GM19238 (cell line): ENCODE measurements around the gene DGUOK.

Source experiments
- DNase-seq: peaks from one replicate; pipeline ENCODE4 v3.0.0; 2011; ENCODE audit warnings: low spot score; ENCODE audit not compliant: insufficient read length

The DGUOK gene

GRCh38 chr2:73947412-73948018 lies 20.8 kb downstream of the DGUOK start:
- DNase-seq = no peak

DNA sequence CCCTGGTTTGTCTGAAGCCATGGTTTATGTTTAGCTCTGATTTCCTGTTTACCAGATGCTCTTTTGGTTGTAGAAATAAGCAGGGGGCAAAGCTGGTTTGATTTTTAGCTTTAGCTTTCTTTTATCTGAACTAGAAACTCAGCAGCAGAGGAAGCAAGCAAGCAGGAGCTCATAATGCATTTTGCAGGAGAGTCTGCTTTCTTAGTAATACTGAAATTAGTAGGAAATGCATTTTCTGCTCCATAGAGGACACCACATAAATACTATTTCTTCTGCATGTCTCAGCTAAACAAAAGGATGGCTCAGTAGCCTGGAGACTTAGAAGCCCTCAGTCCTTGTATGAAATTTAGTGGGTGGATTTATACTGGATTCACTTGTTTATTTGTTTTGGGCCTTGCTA lies 23.1 kb downstream of the DGUOK start:
- no peak for DNase-seq

- DNase-seq = no peak
Observed at GRCh38 chr2:73952499-73953446, 26.1 kb downstream of the DGUOK start.

- DNase-seq = no peak
Observed at GRCh38 chr2:73956218-73956865, 29.7 kb downstream of the DGUOK start.

DNA sequence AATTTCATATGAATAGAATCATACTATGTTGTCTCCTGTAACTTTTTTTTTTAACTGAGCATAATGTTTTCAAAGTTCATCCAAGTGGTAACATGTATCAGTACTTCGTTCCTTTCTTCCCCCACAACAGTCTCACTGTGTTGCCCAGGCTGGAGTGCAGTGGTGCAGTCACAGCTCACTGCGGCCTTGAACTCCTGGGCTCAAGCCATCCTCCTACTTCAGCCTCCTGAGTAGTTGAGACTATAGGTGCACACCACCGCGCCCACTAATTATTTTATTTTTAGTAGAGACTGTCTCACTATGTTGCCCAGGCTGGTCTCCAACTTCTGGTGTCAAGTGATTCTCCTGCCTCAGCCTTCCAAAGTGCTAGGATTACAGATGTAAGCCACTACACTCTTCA lies 34.6 kb downstream of the DGUOK start:
- DNase-seq = no peak

DNA sequence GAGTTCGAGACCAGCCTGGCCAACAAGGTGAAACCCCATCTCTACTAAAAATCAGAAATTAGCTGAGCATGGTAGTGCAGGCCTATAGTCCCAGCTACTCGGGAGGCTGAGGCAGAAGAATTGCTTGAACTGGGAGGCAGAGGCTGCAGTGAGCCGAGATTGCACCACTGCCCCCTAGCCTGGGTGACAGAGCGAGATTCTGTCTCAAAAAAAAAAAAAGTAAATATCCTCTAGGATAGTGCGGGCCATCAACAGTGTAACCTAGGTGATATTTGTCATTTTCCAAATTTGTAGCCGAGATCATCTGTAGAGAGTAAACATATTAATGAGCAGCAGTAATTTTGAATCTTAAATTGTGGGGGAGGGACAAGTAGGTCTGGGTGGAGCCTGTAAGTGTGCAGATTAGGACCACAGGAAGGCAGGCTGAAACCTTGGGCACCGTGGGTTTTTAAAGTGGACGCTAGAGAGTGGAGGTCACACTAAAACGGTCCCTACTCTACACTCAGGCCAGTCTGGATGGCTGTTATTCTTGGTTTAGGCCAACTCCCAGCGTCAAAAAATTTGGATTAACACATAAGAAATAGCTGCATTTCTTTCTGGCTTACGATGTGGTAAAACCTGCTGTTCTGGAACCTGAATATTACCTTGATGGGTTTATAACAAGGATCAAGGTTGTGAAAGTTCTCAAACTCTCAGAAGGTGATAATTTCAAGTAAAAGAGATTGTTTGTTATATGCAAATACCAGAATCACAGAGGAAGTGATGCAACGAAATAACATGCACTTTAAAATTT lies 35.3 kb downstream of the DGUOK start:
- DNase-seq = no peak

DNA sequence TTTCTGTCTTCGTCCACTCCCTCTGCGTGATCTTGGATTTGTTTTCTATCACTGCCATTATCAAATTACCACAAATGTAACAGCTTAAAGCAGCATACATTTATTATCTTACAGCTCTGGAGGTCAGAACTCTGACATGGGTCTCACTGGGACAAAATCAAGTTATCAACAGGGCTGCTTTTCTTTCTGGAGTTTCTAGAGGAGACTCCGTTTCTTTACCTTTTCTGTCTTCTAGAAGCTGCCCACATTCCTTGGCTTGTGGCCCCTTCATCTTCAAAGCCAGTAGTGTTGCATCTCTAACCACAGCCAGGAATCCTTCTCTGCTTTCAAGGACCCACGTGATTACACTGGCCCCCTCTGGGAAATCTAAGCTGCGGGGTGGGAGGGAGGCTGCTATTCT lies 36.1 kb downstream of the DGUOK start:
- no peak for DNase-seq

DNA sequence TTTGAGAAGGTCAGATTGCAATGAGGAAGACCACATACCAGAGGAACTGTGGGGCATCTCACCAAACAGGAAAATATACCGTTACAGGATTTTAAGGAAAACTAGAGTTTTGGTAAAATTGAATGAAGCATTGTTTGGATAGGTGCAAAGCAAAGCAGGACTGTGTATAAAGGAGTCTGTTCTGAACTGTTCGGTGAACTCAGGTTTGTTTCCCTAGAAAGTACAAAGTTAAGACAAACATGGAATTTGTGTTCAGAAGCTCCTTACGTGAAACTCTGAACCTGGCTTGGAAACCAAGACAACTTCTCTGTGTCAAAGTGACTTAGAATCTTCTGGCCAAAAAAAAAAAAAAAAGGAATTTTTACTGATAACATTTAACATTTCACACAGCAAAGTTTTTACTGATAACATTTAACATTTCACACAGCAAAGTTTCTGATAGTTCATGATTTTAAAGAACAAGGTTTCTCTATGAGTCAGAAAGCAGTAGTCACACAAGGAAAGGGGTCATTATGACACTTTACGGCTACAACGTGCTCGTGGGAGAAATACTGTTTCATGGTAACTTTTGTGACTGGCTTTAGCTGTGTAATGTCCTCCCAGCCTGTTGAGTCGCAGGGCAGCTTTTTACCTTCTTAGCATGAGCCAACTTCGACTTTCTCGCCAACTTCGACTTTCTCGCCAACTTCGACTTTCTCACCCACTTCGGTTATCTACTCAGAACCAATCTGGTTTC lies 36.9 kb downstream of the DGUOK start:
- DNase-seq = no peak

DNA sequence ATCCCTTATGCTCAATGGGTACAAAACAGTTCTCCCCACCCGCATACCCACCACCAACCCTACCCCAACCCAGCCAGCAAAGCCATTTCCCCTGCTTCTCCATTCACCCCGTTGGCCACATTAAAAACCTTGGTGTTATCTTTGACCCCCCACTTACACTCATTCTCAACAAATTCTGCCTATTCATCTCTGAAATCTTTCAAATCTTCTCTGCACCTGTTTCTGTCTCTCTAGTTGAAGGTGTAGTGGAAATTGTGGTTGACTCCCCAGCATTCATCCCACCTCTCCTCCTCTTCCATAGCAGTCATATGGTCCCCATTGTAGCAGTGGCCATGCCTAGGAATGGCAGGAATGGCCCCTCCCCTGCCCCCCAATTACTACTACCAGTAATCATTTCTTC lies 37.5 kb downstream of the DGUOK start:
- DNase-seq = no peak

DNA sequence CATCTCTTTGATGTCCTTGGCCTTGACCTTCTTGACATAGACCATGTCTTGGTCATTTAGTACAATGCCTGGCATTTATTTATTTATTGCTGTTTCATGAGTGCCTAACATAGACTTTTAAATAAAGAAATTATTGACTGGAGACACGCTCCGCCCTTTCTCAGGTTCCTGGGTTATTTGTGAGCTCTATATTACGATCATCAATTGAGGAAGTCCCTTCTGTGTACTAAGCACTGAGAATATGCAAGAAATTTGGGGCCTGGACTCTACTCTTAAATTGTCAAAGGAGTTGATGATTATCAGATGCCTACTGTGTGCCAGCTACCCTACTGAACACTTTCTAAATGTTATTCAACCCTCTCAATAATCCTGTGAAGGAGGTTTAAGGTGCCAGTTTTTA lies 38.4 kb downstream of the DGUOK start:
- no peak for DNase-seq

DNA sequence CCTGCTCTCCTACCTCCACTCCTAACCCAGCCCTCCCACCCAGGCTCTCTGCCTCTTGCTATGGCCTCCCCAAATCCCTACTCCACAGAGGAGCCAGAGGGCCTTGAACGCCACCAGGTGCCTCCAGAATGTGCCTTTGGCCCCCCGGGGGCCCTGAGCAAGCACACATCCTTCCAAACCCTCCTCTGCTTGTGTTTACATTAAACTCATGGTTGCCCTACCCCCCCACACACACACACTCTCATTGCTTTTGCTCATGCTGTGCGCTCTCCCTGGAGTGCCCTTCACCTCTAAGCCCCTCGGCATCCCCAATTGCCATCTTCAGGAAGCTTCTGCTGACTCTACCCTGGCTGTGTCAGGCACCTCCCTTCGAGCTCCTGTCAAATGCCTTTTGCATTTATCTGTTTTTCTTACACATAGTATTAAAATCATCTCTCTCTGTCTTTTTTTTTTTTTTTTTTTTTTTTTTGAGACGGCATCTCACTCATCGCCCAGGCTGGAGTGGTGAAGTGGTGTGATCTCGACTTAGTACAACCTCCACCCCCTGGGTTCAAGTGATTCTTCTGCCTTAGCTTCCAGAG lies 41.8 kb downstream of the DGUOK start:
- no peak for DNase-seq

DNA sequence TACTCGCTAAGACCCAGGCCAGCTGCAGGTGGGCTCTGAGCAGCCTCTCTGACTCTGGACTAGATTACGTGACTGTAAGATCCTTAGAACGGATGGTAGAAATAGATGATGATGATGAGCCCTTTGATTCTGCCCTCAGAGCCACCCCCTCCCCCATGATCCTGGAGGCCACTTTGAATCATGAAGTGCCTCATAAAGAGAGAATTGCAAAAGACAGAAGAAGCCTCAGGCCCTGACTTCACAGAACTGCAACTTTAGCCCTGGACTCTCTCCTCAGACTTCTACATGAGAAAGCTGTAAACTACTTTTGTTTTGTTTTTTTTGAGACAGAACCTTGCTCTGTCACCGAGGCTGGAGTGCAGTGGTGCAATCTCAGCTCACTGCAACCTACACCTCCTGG lies 42.7 kb downstream of the DGUOK start:
- DNase-seq = no peak

GRCh38 chr2:73970141-73970803 lies 43.6 kb downstream of the DGUOK start:
- DNase-seq = no peak

- peak; percentile 56 for DNase-seq
Observed at GRCh38 chr2:73970850-73971471, 44.3 kb downstream of the DGUOK start.

GRCh38 chr2:73971722-73972121 lies 45.0 kb downstream of the DGUOK start:
- DNase-seq = no peak

DNA sequence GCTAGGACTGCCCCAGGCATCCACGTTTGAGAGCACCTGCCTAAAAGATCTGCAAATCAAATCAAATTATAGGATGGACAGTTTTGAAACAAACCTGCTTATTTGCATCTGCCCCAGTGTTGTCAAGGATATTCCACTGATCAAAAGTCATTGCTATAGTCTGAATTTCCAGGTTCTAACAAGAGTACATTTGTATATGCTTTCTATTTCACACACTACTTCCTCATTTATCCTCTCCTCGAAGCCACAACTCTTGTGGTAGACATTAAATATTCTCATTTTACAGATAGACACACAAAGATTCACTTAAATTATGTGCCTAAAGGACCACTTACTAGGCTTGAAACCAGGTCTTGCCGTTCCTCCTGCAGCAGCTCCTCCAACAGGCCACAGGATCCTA lies 46.2 kb downstream of the DGUOK start:
- no peak for DNase-seq

DNA sequence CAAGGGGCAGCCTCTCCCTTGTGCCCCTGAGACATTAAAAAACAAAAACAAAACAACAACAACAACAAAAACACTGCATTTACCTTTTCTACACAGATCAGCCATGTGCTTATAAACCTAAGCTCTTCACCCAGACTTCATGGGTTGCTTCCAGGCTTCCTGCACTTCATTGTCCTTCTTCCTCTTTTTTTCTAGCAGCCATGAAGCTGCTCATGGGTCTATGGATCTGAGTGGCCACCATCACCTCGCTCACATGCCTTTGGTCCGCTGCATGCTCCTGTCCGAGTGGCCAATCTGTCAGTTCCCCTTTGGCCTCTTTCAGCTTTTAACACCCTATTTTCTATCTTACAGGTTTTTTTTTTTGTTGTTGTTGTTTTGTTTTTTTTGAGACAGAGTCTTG lies 49.1 kb downstream of the DGUOK start:
- DNase-seq = no peak

DNA sequence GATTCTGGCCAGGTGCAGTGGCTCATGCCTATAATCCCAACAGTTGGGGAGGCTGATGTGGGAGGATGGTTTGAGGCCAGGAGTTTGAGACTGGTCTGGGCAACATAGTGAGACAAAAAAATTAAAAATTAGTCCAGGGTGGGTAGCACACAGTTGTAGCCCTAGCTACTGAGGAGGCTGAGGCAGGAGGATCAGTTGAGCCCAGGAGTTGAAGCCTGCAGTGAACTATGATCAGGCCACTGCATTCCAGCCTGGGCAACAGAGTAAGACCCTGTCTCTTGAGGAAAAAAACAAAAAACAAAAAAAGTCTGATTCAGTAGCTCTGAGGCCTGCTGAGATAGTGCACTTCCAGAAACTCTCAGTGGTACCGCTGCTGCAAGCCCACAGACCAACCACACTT lies 50.1 kb downstream of the DGUOK start:
- DNase-seq = no peak

GRCh38 chr2:73977466-73977865 lies 50.8 kb downstream of the DGUOK start:
- no peak for DNase-seq

- DNase-seq = no peak
Observed at GRCh38 chr2:73979021-73979420, 52.3 kb downstream of the DGUOK start.
